Stimulated activated CD4-positive, alpha-beta T cell treated with anti-CD3 and anti-CD28 coated beads, Interleukin-2, amount 100 ng/mL, for 24 hours (primary cell): ENCODE measurements around the gene BMPR2.
"Not testable (repeated sequence)": the region's sequence is repeated elsewhere in the genome, so short reads cannot be mapped to it uniquely, and the experiment has no call there.

ENCODE experiments used
- DNase-seq, 2 donors: peaks; one replicate each; pipeline ENCODE4 v3.0.0-alpha.2; 2020

The BMPR2 gene

DNA sequence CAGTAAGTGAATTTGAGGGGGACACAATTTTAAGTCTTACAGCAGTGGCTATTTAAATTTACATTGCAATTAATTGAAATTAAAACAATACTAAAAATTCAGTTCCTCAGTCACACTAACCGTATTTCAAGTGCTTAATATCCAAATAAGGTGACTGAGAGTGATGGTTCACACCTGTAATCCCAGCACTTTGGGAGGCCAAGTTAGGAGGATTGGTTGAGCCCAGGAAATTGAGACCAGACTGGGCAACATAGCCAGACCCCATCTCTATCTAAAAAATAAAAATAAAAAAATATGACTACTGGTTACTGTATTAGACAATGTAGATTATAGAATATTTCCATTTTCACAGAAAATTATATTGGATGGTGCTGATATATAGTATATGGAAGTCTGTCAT, 79.0 kb downstream of the BMPR2 start:
- DNase-seq = no peak

DNA sequence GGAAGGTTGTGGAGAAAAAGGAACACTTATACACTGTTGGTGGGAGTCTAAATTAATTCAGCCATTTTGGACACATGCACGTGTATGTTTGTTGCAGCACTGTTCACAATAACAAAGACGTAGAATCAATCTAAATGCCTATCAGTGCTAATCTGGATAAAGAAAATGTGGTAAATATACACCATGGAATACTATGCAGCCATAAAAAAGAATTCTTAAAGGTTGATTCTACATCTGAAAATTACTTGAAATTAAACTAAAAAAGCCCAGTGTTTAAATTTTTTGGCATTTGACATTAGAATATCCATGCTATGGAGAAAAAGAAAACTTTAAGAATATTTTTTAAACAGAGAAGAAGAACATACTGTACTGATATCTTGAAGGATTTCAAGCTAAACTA, 84.0 kb downstream of the BMPR2 start:
- no peak for DNase-seq

DNA sequence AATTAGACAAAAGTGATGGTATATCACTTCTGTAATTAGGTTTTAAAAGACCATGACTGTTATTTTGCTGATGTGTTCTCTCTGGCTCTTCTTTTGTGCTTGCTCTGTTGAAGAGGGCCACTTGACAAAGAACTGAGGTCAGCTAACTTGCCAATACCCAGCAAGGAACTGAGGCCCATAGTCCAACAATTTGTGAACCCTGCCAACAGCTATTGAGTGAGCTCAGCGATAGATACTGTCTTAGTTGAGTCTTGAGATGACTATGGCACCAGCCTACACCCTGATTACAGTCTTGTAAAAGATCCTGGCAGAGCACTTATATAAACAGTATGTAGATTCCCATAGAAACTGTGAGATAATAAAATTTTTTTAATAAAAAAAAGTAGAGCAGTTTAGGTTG, 103.0 kb downstream of the BMPR2 start:
- no peak for DNase-seq

DNA sequence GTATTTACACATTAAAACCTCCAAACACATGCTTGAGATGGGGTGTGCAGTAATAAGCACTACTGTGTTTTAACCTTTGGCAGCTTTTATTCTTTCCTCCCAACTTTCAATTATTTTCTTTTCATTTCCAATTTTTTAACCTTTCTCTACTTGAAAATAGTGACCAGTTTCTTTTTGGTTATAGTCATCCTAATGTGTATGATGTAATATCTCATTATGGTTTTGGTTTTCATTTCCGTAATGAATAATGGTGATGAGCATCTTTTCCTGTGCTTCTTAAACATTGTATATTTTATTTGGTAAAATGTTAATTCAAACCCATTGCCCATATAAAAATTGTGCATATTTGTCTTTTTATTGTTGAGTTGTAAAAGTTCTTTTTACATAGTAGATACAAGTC, 103.5 kb downstream of the BMPR2 start:
- no peak for DNase-seq

DNA sequence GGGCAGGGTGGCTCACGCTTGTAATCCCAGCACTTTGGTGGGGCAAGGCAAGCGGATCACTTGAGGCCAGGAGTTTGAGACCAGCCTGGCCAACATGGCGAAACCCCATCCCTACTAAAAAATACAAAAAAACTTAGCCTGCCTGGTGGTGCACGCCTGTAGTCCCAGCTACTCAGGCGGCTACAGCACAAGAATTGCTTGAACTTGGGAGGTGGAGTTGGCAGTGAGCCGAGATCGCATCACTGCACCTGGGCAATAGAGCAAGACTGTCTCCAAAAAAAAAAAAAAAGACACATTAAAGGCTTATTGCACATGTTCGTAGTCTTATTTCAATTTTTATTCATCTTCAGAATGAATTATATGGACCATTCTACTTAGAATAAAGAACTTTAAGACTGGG, 110.2 kb downstream of the BMPR2 start:
- no peak for DNase-seq

DNA sequence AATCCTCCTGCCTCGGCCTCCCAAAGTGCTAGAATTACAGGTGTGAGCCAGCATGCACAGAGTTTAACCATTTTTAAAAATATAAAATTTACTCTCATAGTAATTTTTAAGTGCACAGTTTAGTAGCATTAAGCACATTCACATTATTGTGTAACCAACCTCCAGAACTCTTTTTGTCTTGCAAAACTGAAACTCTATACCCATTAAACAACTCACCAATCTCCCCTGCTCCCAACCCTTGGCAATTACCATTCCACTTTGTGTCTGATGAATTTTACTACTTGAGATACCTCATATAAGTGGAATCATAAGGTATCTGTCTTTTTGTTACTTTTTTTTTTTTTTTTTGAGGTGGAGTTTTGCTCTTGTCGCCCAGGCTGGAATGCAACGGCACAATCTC, 112.5 kb downstream of the BMPR2 start:
- no peak for DNase-seq

DNA sequence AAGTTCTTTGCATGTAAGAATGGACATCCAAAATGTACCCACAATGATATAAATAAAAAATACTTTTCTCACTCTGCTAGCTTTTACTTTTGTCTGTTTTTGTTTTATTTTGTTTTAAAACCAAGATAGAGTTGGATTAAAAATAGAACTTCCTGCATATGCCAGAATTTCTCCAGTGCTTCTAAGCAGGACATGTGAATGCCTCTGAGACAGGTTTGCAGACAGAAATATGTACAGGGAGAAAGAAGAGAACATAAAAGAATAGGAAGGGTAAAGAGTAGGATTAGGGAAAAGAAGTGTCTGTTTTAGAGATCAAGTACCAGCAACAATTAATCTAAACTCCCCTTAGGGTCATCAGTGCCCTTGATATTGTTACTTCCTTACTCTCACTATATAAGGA, 114.4 kb downstream of the BMPR2 start:
- DNase-seq = no peak

DNA sequence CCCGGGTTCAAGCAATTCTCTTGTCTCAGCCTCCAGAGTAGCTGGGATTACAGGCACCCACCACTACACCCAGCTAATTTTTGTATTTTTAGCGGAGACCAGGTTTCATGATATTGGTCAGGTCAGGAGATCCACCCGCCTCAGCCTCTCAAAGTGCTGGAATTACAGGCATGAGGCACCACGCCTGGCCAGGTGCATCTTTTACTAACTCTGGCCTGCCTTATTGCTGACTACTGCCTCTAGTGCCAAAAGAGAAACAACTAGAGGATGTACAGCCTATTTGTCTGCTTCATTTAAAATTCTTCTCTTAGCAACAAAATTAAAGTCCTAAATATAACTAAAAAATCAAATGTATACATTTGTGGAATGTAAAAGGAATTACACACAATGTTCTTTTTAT, 115.4 kb downstream of the BMPR2 start:
- DNase-seq = no peak

DNA sequence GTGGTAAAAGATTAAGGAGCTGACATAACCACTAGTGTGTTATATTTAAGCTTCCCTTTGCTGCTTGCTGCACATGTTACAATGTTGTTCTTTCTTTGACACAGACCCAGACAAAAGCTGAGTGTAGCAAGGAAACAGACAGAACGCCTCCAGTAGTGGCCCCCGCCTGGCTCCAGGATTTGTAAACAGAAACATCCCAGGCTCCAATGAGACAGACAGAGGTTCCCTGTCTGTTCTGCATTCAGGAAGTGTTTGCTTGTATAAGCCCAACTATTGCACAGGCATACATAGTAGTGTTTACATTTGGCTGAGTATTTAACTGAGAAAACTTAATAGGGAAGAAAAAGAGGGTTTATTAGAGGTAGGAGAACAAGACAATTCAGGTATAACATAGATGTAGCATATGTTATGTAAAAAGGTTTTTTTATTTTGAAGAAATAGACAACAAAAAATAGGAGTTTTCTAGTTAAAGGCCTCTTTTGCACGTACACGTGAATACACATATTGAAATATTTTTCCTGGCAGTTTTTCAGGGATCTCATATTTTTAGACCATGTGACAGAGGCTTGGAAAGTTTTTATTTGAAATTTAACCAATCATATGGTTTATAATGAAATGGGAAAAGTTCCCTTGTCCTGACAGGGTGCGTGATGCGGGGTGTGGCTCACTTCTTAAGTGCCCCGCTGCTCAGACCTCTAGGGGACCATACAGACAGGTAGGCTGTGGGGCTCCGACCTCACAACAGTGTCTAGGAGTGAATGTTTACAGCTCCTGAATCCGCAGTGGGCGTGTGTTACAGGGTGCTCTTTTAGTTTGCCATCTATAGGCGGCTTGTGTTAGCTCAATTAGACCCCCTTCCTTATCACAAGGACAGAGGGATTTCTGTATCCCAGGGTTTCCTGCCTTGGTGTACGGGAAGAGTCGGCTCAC, 118.4 kb downstream of the BMPR2 start:
- DNase-seq = no peak

DNA sequence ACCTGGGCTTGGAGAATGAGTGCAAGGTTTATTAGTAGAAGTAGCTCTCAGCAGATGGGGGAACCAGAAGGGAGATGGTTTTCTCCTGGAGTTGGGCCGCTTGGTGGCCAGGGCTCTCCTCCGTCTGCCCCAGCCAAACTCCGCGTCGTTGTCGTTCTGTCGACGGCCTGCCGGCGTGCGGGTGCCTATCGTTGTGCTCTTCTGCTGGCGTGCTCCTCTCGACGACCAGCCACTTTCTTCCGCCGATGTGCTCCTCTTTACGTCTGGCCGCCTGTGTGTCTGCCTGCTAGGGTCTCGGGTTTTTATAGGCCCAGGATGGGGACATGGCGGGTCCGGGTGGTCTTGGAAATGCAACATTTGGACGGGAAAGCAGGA, 119.1 kb downstream of the BMPR2 start:
- DNase-seq = no peak

DNA sequence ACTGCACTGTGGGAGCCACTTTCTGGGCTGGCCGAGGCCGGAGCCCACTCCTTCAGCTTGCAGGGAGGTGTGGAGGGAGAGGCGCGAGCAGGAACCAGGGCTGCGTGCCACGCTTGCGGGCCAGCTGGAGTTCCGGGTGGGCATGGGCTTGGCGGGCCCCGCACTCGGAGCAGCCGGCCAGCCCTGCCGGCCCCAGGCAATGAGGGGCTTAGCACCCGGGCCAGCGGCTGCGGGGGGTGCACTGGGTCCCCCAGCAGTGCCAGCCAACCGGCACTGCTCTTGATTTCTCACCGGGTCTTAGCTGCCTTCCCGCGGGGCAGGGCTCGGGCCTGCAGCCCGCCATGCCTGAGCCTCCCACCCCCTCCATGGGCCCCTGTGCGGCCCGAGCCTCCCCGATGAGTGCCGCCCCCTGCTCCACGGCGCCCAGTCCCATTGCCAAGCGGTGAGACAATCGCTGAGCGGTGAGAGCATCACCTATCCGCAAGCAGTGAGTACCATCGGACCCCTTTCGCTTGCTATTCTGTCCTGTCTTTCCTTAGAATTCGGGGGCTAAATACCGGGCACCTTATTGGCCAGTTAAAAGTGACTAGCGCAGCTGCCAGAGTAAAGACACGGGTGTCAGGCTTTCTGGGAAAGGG, 120.8 kb downstream of the BMPR2 start:
- not testable (repeated sequence) for DNase-seq

DNA sequence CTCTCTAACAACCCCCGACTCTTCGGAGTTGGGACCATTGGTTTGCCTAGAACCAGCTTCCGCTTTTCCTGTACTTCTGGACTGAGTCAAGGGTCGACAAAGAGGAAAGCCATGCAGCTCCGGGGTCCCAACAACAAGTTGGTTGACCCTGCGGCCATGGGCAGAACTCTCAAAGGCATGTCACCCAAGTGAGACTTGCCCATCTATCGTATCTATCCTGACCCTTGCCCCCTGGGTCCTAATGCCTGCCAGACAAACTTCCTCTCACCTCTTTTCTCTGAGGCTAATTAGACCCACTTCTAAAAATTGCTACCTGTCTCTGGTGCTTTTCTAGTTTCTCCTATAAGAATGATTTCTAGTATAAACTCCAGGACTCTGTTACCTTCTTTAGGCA, 121.3 kb downstream of the BMPR2 start:
- not testable (repeated sequence) for DNase-seq

DNA sequence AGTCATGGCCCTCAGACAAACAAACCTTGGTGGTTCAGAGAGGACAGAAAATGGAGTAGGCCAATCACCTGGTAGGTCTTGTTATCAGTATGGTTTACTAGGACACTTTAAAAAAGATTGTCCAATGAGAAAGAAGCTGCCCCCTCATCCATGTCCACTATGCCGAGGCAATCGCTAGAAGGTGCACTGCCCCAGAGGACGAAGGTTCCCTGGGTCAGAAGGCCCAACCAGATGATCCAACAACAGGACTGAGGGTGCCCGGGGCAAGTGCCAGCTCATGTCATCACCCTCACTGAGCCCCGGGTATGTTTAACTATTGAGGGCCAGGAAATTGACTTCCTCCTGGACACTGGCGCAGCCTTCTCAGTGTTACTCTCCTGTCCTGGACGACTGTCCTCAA, 123.7 kb downstream of the BMPR2 start:
- DNase-seq = not testable (repeated sequence)

DNA sequence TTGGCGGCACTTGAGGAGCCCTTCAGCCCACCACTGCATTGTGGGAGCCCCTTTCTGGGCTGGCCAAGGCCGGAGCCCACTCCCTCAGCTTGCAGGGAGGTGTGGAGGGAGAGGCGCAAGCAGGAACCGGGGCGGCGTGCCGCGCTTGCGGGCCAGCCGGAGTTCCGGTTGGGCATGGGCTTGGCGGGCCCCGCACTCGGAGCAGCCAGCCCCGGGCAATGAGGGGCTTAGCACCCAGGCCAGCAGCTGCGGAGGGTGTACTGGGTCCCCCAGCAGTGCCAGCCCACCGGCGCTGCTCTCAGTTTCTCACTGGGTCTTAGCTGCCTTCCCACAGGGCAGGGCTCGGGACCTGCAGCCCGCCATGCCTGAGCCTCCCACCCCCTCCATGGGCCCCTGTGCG, 127.1 kb downstream of the BMPR2 start:
- not testable (repeated sequence) for DNase-seq

DNA sequence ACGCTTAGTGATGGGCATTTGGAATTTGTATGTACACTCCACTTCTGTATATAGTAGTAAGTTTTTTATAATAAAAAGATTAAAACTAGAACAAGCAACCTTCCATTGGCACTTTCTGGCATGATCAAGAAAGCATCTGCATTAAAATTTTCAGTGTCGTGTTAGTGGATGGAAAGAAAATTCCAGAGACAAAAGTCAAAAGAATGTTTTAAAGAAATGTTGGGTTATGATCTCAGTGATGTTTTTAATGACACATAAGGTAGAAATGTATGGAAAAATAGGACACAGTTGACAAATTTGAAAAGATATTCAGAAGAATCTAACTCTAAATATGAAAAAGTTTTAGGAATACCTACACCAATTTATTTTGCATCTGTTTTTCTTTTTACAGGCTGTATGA, 132.6 kb downstream of the BMPR2 start:
- no peak for DNase-seq

DNA sequence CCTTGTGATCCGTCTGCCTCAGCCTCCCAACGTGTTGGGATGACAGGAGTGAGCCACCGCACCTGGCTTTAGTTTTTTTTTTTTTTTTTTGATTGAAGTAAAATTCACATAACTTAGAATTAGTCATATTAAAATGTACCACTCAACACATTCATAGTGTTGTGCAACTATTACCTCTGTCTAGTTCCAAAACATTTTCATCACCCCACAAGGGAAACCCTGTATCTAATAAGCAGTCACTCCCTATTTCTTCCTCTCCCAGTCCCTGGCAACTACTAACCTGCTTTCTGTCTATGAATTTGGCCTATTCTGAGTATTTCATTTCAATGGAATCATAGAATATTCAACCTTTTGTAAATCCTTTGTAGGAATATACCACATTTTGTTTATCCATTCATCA, 134.8 kb downstream of the BMPR2 start:
- DNase-seq = no peak

DNA sequence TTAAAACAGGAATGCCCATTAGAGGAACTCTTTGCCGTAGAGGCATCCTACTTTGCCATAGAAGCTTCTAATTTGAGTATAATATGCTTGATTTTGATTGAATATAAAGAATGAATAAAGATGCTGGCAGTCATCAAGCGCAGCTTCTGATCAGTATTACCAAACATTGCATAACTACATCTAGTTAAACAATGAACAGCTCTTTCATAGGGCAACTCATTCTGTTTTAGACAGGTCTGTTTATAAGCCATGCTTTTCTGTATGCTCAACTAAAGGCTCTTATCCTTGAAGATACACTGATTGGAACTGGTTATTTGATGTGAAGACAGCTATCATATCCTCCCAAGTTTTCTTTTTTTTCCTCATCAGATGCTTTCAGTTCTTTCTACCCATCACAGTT, 136.0 kb downstream of the BMPR2 start:
- DNase-seq = no peak

DNA sequence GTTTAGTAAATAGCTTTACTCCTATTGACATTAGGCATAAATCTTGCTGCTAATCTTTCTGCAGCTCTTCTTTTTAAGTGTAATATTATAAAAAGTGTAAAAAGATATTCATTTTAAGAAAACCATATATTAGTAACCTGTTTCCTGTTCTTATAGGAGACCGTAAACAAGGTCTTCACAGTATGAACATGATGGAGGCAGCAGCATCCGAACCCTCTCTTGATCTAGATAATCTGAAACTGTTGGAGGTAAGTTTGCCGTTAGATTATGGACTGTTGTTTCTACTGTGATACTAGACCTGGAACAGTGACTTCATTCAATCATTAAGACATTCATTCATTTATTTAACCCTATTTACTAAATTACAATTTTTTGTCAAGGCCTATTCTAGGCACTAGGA, 138.6 kb downstream of the BMPR2 start:
- DNase-seq = no peak

DNA sequence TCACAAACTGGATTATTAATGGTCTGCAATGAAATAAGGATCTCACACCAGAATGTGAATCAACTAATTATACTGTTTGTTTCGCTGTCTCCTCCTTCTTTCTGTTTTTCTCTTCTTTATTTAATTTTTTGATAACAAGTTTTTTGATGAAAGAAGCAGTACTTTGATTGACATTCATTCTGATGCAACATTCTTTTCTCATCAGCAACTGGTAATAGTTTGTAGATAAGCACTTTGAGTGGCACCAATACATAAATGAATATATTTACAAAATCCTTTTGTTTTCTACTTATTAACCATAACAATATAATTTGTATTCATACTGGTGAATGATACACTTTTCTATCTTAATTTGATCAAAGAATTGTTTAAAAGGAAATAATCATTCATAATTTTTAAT, 143.3 kb downstream of the BMPR2 start:
- DNase-seq = no peak

DNA sequence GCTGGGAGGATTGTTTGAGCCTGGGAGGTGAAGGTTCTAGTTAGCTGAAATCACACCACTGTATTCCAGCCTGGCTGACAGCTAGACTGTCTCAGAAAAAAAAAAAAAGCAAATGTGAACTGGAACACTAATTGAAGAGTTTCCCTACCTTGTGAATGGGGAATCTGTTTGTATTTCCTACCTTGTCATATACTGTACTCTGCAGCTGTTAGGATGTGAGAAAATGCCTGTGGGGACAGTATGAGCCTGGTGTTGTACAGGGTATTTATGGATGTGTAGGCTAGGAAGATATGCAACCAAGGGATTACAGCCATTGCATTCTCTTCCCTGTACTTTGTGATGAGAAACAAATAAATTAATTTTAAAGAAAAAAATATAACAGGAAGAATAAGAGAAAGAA, 145.3 kb downstream of the BMPR2 start:
- DNase-seq = no peak

DNA sequence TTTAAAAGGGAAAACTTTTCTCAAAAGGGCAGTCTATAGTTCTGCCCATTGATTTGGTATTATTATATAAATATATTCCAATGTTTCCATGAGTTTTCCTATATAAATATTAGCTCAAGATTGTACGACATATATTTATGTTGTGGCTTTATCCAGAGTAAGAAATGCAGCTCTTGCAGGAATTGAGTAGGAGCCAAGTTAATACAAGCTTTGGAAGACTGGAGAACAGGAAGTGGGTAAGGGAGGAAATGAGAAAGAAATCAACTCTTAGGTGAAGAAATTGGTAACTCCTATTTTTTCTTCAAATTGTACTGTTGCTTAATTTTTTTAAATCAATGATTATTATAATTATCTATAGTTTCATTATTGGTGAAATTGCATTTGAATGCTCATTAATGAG, 153.3 kb downstream of the BMPR2 start:
- DNase-seq = no peak

DNA sequence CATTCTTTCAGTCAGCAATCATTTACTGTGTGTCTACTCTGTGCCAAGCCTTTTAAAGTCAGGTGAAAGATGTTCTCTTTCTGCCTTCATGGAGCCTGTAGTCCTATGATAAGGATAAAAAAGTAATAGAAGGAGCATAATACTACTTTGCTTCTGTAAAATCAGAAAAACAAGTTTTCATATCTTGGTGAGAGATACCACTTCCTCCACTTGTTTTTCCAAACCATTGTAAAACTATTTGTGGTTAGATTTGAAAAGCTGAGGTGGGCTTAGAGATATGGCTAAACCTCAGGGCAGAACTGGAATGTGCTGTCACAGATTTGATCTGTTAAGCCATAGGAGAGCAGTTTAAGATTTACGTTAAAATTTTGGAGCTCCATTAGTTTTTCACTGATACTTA, 153.9 kb downstream of the BMPR2 start:
- DNase-seq = no peak

DNA sequence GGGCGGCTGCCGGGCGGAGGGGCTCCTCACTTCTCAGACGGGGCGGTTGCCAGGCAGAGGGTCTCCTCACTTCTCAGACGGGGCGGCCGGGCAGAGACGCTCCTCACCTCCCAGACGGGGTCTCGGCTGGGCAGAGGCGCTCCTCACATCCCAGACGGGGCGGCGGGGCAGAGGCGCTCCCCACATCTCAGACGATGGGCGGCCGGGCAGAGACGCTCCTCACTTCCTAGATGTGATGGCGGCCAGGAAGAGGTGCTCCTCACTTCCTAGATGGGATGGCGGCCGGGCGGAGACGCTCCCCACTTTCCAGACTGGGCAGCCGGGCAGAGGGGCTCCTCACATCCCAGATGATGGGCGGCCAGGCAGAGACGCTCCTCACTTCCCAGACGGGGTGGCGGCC, 159.2 kb downstream of the BMPR2 start:
- DNase-seq = not testable (repeated sequence)

DNA sequence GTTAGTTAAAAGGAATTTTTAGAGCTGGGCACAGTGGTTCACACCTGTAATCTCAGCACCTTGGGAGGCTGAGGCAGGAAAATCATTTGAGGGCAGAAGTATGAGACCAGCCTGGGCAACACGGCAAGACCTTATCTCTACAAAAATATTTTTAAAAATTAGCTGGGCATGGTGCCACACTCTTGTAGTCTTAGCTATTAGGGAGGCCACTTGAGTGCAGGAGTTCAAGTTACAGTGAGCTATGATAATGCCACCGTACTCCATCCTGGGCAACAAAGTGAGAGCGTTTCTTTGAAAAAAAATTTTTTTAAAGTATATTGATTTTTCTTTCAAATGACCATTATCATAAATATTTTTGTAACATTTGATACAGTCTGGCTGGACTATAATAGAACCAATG, 165.0 kb downstream of the BMPR2 start:
- DNase-seq = no peak

DNA sequence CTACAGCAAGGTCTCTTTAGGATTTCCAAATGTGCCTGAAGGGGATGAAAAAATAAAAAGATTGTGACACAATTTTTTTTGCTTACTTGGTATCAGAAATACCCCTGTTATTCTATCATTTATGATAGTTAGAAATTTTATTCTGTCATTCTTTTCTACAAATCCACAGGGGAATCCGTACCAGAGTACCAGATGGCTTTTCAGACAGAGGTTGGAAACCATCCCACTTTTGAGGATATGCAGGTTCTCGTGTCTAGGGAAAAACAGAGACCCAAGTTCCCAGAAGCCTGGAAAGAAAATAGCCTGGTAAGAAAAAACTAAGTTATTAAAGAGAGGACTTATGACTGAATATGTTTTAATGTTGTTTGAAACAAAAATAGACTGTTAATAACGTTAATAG, 166.0 kb downstream of the BMPR2 start:
- DNase-seq = no peak
